ENCODE measurements around the gene CDT1. TPM values are rescaled to one million over a fixed set of nuclear protein-coding genes. Genes with fewer than 3 reads are reported as not detected.

CDT1 gene
- total and polyA plus RNA-seq, 7 experiments from 2014 or later = 0.09 to 79.2 (median 0.67) TPM; not detected in 1

GRCh38 chr16:88758944-88759244 lies 44.7 kb upstream of the CDT1 start:
- DNase-seq = no peak

GRCh38 chr16:88759245-88759975 lies 44.2 kb upstream of the CDT1 start:
- H3K4me1 ChIP-seq (ENCODE audit: control insufficient read depth in 2 of 2, insufficient read depth in 2 of 2, low read length in 2 of 2) = peaks cover 3 to 16% of the 10 kb centered on the region in 2 donors
- CTCF ChIA-PET = interaction anchor here (1.2 to 2.2 kb wide), 3 partner anchors 14 to 22 kb away, joined by 3 to 7 read pairs (median 6); no protein-coding TSS in a partner anchor
- intact Hi-C loops (cut with micrococcal nuclease) = no loop called here

More at GRCh38 chr16:88758944-88759244, 44.7 kb upstream of the CDT1 start:
- H3K27ac ChIP-seq (ENCODE audit: low read depth, low read length) = peak overlapping the region; percentile 58
- POLR2A ChIA-PET = interaction anchor here (1.2 to 1.8 kb wide), 2 partner anchors 13 to 22 kb away, joined by 5 to 6 read pairs; no protein-coding TSS in a partner anchor
- H3K36me3 ChIP-seq (ENCODE audit: control insufficient read depth in 2 of 3, insufficient read depth in 3 of 3, low read length in 3 of 3) = no peaks in the 10 kb centered on the region
- intact Hi-C loops (cut with micrococcal nuclease) = no loop called here
- Mint-ChIP-seq H3K27me3 (no peaks in the 10 kb centered on the region), H3K9me3 (no peaks in the 10 kb centered on the region), H3K4me1 (peaks cover 8 to 27% (median 11%) of the 10 kb centered on the region in 7 donors), H3K4me3 (peak overlapping the region in 3 of 10 donors; percentile 53 to 76 (median 67)), H3K27ac (peak overlapping the region in 6 of 9 donors; percentile 39 to 88 (median 74)), H3K36me3 (peaks cover 0 to 6% (median 0%) of the 10 kb centered on the region in 5 donors)
- no peak for ATAC-seq
- H3K4me3 ChIP-seq (ENCODE audit: low read length) = no peak overlapping the region
- H3K9me3 ChIP-seq (ENCODE audit: control insufficient read depth in 2 of 3, low read length in 3 of 3) = no peaks in the 10 kb centered on the region
- H3K4me1 ChIP-seq (ENCODE audit: control insufficient read depth in 2 of 2, insufficient read depth in 2 of 2, low read length in 2 of 2) = peaks cover 3 to 16% of the 10 kb centered on the region in 2 donors
- no peaks in the 10 kb centered on the region for H3K27me3 ChIP-seq (ENCODE audit: control insufficient read depth in 2 of 2, insufficient read depth in 2 of 2, low read length in 2 of 2)
- CTCF ChIA-PET = interaction anchor here (2.0 to 2.2 kb wide), 2 partner anchors 13 to 22 kb away, joined by 6 to 7 read pairs; no protein-coding TSS in a partner anchor

GRCh38 chr16:88759976-88760350 lies 43.6 kb upstream of the CDT1 start:
- Histone ChIP-seq H3K27me3 (ENCODE audit: control insufficient read depth in 2 of 2, insufficient read depth in 2 of 2, low read length in 2 of 2) (no peaks in the 10 kb centered on the region), H3K4me1 (ENCODE audit: control insufficient read depth in 2 of 2, insufficient read depth in 2 of 2, low read length in 2 of 2) (peaks cover 3 to 16% of the 10 kb centered on the region in 2 donors), H3K27ac (ENCODE audit: low read depth, low read length) (peak overlapping the region; percentile 58), H3K4me3 (ENCODE audit: low read length) (no peak overlapping the region), H3K36me3 (ENCODE audit: control insufficient read depth in 2 of 3, insufficient read depth in 3 of 3, low read length in 3 of 3) (no peaks in the 10 kb centered on the region), H3K9me3 (ENCODE audit: control insufficient read depth in 2 of 3, low read length in 3 of 3) (no peaks in the 10 kb centered on the region)
- Mint-ChIP-seq H3K27ac (peak overlapping the region in 2 of 9 donors; percentile 25 to 41), H3K27me3 (no peaks in the 10 kb centered on the region), H3K9me3 (no peaks in the 10 kb centered on the region), H3K4me1 (peaks cover 8 to 27% (median 11%) of the 10 kb centered on the region in 7 donors), H3K4me3 (peak overlapping the region in 1 of 10 donors; percentile 18), H3K36me3 (peaks cover 0 to 6% (median 0%) of the 10 kb centered on the region in 5 donors)
- ChIA-PET POLR2A (interaction anchor here (0.8 to 1.8 kb wide), 3 partner anchors 14 to 273 kb away, joined by 3 to 6 read pairs (median 5); no protein-coding TSS in a partner anchor), CTCF (interaction anchor here (1.2 to 2.2 kb wide), 3 partner anchors 15 to 23 kb away, joined by 3 to 7 read pairs (median 6); no protein-coding TSS in a partner anchor)
- no peak for DNase-seq
- ATAC-seq = no peak
- intact Hi-C loops (cut with micrococcal nuclease) = no loop called here

More at GRCh38 chr16:88759245-88759975, 44.2 kb upstream of the CDT1 start:
- Mint-ChIP-seq H3K4me1 (peaks cover 8 to 27% (median 11%) of the 10 kb centered on the region in 7 donors), H3K27ac (peak overlapping the region in 8 of 9 donors; percentile 20 to 94 (median 82)), H3K9me3 (no peaks in the 10 kb centered on the region), H3K4me3 (peak overlapping the region; percentile 42 to 86 (median 65)), H3K27me3 (no peaks in the 10 kb centered on the region), H3K36me3 (peaks cover 0 to 6% (median 0%) of the 10 kb centered on the region in 5 donors)
- Histone ChIP-seq H3K9me3 (ENCODE audit: control insufficient read depth in 2 of 3, low read length in 3 of 3) (no peaks in the 10 kb centered on the region), H3K27ac (ENCODE audit: low read depth, low read length) (peak overlapping the region; percentile 58), H3K27me3 (ENCODE audit: control insufficient read depth in 2 of 2, insufficient read depth in 2 of 2, low read length in 2 of 2) (no peaks in the 10 kb centered on the region), H3K4me3 (ENCODE audit: low read length) (no peak overlapping the region), H3K36me3 (ENCODE audit: control insufficient read depth in 2 of 3, insufficient read depth in 3 of 3, low read length in 3 of 3) (no peaks in the 10 kb centered on the region)
- peak in 5 of 9 donors; percentile 30 to 50 (median 40) for DNase-seq
- peak; percentile 63 for ATAC-seq
- POLR2A ChIA-PET = interaction anchor here (1.2 to 1.8 kb wide), 2 partner anchors 14 to 21 kb away, joined by 5 to 6 read pairs; no protein-coding TSS in a partner anchor

GRCh38 chr16:88760424-88761142 lies 43.0 kb upstream of the CDT1 start:
- Histone ChIP-seq H3K4me1 (ENCODE audit: control insufficient read depth in 2 of 2, insufficient read depth in 2 of 2, low read length in 2 of 2) (peaks cover 3 to 16% of the 10 kb centered on the region in 2 donors), H3K27ac (ENCODE audit: low read depth, low read length) (no peak overlapping the region)
- peak overlapping the region in 1 of 10 donors; percentile 18 for H3K4me3 Mint-ChIP-seq

GRCh38 chr16:88761143-88761534 lies 42.5 kb upstream of the CDT1 start:
- ChIA-PET CTCF (interaction anchor here (0.7 kb wide), 1 partner anchor 18 kb away, joined by 3 read pairs; no protein-coding TSS in a partner anchor), POLR2A (no interaction called here)
- Mint-ChIP-seq H3K36me3 (peaks cover 0 to 6% (median 0%) of the 10 kb centered on the region in 5 donors), H3K4me3 (no peak overlapping the region), H3K9me3 (no peaks in the 10 kb centered on the region), H3K4me1 (peaks cover 8 to 23% (median 12%) of the 10 kb centered on the region in 7 donors), H3K27me3 (no peaks in the 10 kb centered on the region), H3K27ac (no peak overlapping the region)
- no peak for ATAC-seq
- Histone ChIP-seq H3K36me3 (ENCODE audit: control insufficient read depth in 2 of 3, insufficient read depth in 3 of 3, low read length in 3 of 3) (no peaks in the 10 kb centered on the region), H3K9me3 (ENCODE audit: control insufficient read depth in 2 of 3, low read length in 3 of 3) (no peaks in the 10 kb centered on the region), H3K27ac (ENCODE audit: low read depth, low read length) (no peak overlapping the region), H3K4me3 (ENCODE audit: low read length) (no peak overlapping the region), H3K4me1 (ENCODE audit: control insufficient read depth in 2 of 2, insufficient read depth in 2 of 2, low read length in 2 of 2) (peaks cover 3 to 16% of the 10 kb centered on the region in 2 donors), H3K27me3 (ENCODE audit: control insufficient read depth in 2 of 2, insufficient read depth in 2 of 2, low read length in 2 of 2) (no peaks in the 10 kb centered on the region)
- DNase-seq = no peak
- intact Hi-C loops (cut with micrococcal nuclease) = no loop called here

More at GRCh38 chr16:88760424-88761142, 43.0 kb upstream of the CDT1 start:
- Mint-ChIP-seq H3K36me3 (peaks cover 0 to 6% (median 0%) of the 10 kb centered on the region in 5 donors), H3K9me3 (no peaks in the 10 kb centered on the region), H3K27me3 (no peaks in the 10 kb centered on the region), H3K27ac (peak overlapping the region in 1 of 9 donors; percentile 41), H3K4me1 (peaks cover 8 to 23% (median 11%) of the 10 kb centered on the region in 7 donors)
- Histone ChIP-seq H3K4me3 (ENCODE audit: low read length) (no peak overlapping the region), H3K27me3 (ENCODE audit: control insufficient read depth in 2 of 2, insufficient read depth in 2 of 2, low read length in 2 of 2) (no peaks in the 10 kb centered on the region), H3K36me3 (ENCODE audit: control insufficient read depth in 2 of 3, insufficient read depth in 3 of 3, low read length in 3 of 3) (no peaks in the 10 kb centered on the region), H3K9me3 (ENCODE audit: control insufficient read depth in 2 of 3, low read length in 3 of 3) (no peaks in the 10 kb centered on the region)
- POLR2A ChIA-PET = interaction anchor here (0.8 to 1.8 kb wide), 2 partner anchors 20 to 273 kb away, joined by 3 to 6 read pairs; no protein-coding TSS in a partner anchor
- CTCF ChIA-PET = interaction anchor here (0.7 to 2.2 kb wide), 3 partner anchors 15 to 21 kb away, joined by 3 to 7 read pairs (median 3); no protein-coding TSS in a partner anchor
- intact Hi-C loops (cut with micrococcal nuclease) = no loop called here
- no peak for DNase-seq
- no peak for ATAC-seq

- Mint-ChIP-seq H3K27me3 (no peaks in the 10 kb centered on the region), H3K36me3 (peaks cover 0 to 6% (median 0%) of the 10 kb centered on the region in 5 donors), H3K4me3 (no peak overlapping the region), H3K4me1 (peaks cover 8 to 25% (median 13%) of the 10 kb centered on the region in 7 donors), H3K27ac (no peak overlapping the region), H3K9me3 (no peaks in the 10 kb centered on the region)
- no peak overlapping the region for H3K27ac ChIP-seq (ENCODE audit: low read depth, low read length)
- H3K4me1 ChIP-seq (ENCODE audit: control insufficient read depth in 2 of 2, insufficient read depth in 2 of 2, low read length in 2 of 2) = peaks cover 3 to 23% of the 10 kb centered on the region in 2 donors
- no peak overlapping the region for H3K4me3 ChIP-seq (ENCODE audit: low read length)
- no peaks in the 10 kb centered on the region for H3K9me3 ChIP-seq (ENCODE audit: control insufficient read depth in 2 of 3, low read length in 3 of 3)
- ATAC-seq = no peak
- DNase-seq = no peak
- ChIA-PET POLR2A (interaction anchor here (1.2 to 1.4 kb wide), 2 partner anchors 16 to 19 kb away, joined by 3 to 7 read pairs; no protein-coding TSS in a partner anchor), CTCF (no interaction called here)
- intact Hi-C loops (cut with micrococcal nuclease) = no loop called here
- H3K27me3 ChIP-seq (ENCODE audit: control insufficient read depth in 2 of 2, insufficient read depth in 2 of 2, low read length in 2 of 2) = no peaks in the 10 kb centered on the region
- H3K36me3 ChIP-seq (ENCODE audit: control insufficient read depth in 2 of 3, insufficient read depth in 3 of 3, low read length in 3 of 3) = no peaks in the 10 kb centered on the region
Measured at GRCh38 chr16:88761830-88762229, 41.8 kb upstream of the CDT1 start.
